H54 (cell line): Measurements from ENCODE around the gene EEIG2.

Experiments
- DNase-seq: peaks from one replicate; pipeline ENCODE4 v3.0.0; 2011; ENCODE audit warnings: low spot score, mixed read lengths; ENCODE audit not compliant: insufficient read length
- FAIRE-seq: peaks from 3 replicates; lab custom pipeline; 2011; peaks lifted over from hg19 to GRCh38; lab: Jason Lieb, UNC
- POLR2A ChIP-seq: IDR thresholded peaks from 2 replicates; pipeline ENCODE4 v1.6.1; 2011; ENCODE audit warnings: low read depth, mild to moderate bottlenecking, low read length

The EEIG2 gene

GRCh38 chr1:108585313-108585712 lies 25.4 kb downstream of the EEIG2 start:
- FAIRE-seq: no peak
- no peak for TF ChIP-seq POLR2A
- no peak for DNase-seq

GRCh38 chr1:108590441-108590840 lies 30.5 kb downstream of the EEIG2 start:
- DNase-seq (no peak), FAIRE-seq (peak; percentile 27)
- TF ChIP-seq POLR2A: no peak

- TF ChIP-seq POLR2A: no peak
- DNase-seq (peak; percentile 12), FAIRE-seq (peak; percentile 91)
These were observed 31.1 kb downstream of the EEIG2 start for GRCh38 chr1:108590957-108591356.

- FAIRE-seq (no peak), DNase-seq (no peak)
- TF ChIP-seq POLR2A: no peak
These were observed 31.6 kb downstream of the EEIG2 start for GRCh38 chr1:108591466-108591865.

- peak; percentile 70 for FAIRE-seq
These were observed 32.3 kb downstream of the EEIG2 start for GRCh38 chr1:108592030-108592759.

GRCh38 chr1:108593448-108593847 lies 33.5 kb downstream of the EEIG2 start:
- DNase-seq (no peak), FAIRE-seq (no peak)
- TF ChIP-seq POLR2A: no peak

More at GRCh38 chr1:108592030-108592759, 32.3 kb downstream of the EEIG2 start:
- DNase-seq: no peak
- TF ChIP-seq POLR2A: no peak

- DNase-seq (no peak), FAIRE-seq (peak; percentile 61)
- no peak for TF ChIP-seq POLR2A
These were observed 35.6 kb downstream of the EEIG2 start for GRCh38 chr1:108595507-108595906.

GRCh38 chr1:108597041-108597440 lies 37.1 kb downstream of the EEIG2 start:
- DNase-seq (no peak), FAIRE-seq (no peak)
- no peak for TF ChIP-seq POLR2A

GRCh38 chr1:108598340-108598739 lies 38.4 kb downstream of the EEIG2 start:
- DNase-seq (no peak), FAIRE-seq (no peak)
- TF ChIP-seq POLR2A: no peak

GRCh38 chr1:108600504-108600903 lies 40.6 kb downstream of the EEIG2 start:
- FAIRE-seq: no peak
- no peak for TF ChIP-seq POLR2A
- no peak for DNase-seq

- FAIRE-seq (no peak), DNase-seq (no peak)
- TF ChIP-seq POLR2A: no peak
These were observed 42.0 kb downstream of the EEIG2 start for GRCh38 chr1:108601708-108602410.

- FAIRE-seq: no peak
- TF ChIP-seq POLR2A: no peak
These were observed 45.7 kb downstream of the EEIG2 start for GRCh38 chr1:108605633-108606032.

GRCh38 chr1:108606478-108606877 lies 46.6 kb downstream of the EEIG2 start:
- no peak for FAIRE-seq
- TF ChIP-seq POLR2A: no peak
- no peak for DNase-seq

More at GRCh38 chr1:108605633-108606032, 45.7 kb downstream of the EEIG2 start:
- no peak for DNase-seq

- DNase-seq (no peak), FAIRE-seq (no peak)
- no peak for TF ChIP-seq POLR2A
These were observed 49.7 kb downstream of the EEIG2 start for GRCh38 chr1:108609483-108610049.
